Muscle of arm (tissue), 14 donors: ENCODE measurements around the gene BRS3. TPM values are rescaled to one million over a fixed set of nuclear protein-coding genes. Genes with fewer than 3 reads are reported as not detected.
"Not testable (repeated sequence)": the region's sequence is repeated elsewhere in the genome, so short reads cannot be mapped to it uniquely, and the experiment has no call there.

Experiments used
- DNase-seq: peaks from one replicate; pipeline ENCODE4 v3.0.0-alpha.2; 2013
- long read RNA-seq, 11 donors: transcript quantifications; one replicate each; lab custom pipeline, GENCODE V29; 2026
- polyA plus RNA-seq, 12 donors: library from polyadenylated mRNA; unstranded; fragments of 120-200 nt; gene quantifications; one replicate each; pipeline ENCODE4 v1.2.1, GENCODE V29; 2013; ENCODE audit not compliant: insufficient read length in 12 of 12

BRS3 gene
- under 1 TPM in 1 of 12 donors, not detected in 11; 0.06 TPM for polyA plus RNA-seq
- long read RNA-seq, donor 1: 0 reads
- long read RNA-seq, donor 2: 0 reads
- long read RNA-seq, donor 3: 0 reads
- long read RNA-seq, donor 4: 0 reads
- long read RNA-seq, donor 5: 0 reads
- long read RNA-seq, donor 6: 0 reads
- long read RNA-seq, donor 7: 0 reads
- long read RNA-seq, donor 8: 0 reads
- long read RNA-seq, donor 9: 0 reads
- long read RNA-seq, donor 10: 0 reads
- long read RNA-seq, donor 11: 0 reads

DNA sequence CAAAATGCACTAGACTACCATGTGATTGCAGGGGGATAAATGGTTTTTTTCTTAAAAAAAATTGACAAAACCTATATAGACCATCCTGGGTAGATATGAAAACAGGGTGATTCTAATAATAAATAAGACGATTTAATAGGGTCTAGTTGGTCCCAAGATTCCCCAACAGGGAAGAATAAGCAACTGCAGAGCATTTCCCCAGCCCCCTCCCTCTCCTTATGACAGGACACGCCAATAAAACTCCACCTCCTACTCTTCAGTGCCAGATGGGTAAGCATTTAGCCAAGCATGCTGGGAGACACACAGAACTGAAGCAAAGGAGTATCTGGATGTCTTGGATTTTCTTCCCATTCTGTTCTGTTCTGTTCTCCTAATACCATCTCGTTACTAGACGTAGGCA, at the start of gene BRS3:
Gene BRS3, plus strand, starts transcription at position 301 of the 400 bp plus-strand sequence. CDS start 168 bp downstream, outside the sequence.
- DNase-seq: no peak

- DNase-seq: no peak
Measured at GRCh38 chrX:136438192-136438591, 49.6 kb upstream of the BRS3 start.

GRCh38 chrX:136445674-136446073, 42.1 kb upstream of the BRS3 start:
- not testable (repeated sequence) for DNase-seq

GRCh38 chrX:136446208-136446607, 41.5 kb upstream of the BRS3 start:
- no peak for DNase-seq

DNA sequence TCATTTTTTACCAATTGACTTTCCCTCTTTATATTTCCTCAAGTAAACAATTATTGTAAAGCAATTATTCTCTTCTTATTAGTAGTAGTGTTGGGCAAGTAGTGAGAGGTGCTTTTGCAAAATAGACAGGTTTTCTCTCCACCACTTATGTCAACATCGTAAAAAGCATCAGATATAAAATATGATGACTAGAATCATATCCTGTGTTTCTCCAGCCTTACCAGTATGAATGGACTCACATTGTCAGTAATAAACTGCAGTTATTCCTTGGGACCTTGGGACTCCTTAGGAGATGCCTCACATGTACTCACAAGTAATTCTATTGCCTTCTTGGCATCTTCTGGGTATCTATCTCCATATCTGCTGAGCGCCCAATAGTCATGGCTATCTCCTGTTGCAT, 40.4 kb upstream of the BRS3 start:
- DNase-seq: no peak

GRCh38 chrX:136447968-136448367, 39.8 kb upstream of the BRS3 start:
- DNase-seq: no peak

DNA sequence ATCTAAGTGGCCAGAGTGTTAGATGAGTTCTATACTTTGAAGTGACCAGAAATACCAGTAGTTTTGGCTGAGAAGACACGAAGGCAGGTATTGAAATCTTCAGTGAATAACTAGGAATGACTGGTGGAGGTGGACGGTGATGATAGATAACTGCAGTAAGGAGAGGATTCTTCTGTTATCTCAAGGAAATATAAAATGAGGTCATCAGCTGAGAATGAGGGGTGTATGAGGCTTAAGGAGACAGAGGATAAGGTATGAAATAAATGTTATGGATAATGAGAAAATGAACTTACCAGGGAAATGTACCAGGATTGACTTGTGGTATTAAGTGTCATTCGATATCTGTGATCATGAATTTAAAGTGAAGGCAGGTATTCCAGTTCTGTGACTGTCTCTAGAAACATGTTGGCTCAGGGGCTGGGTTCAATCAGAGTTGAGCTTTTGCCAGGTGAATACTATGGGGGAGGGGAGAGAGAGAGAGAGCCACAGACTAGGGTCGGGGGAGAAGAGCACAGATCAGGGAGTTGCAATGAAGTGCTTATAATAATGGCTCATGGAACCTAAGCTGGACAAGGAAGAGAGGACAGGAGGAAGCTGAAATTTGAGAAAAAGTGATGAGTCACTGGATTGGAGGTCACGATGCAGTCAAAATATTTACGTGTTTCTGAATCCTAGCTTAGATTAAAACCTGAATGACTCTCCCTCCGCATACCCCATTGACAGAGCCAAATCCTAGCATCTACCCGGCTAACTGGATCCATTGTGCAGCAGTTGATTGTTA, 37.5 kb upstream of the BRS3 start:
- no peak for DNase-seq

- no peak for DNase-seq
Measured at GRCh38 chrX:136452614-136453013, 35.1 kb upstream of the BRS3 start.

- DNase-seq: no peak
Measured at GRCh38 chrX:136453114-136453513, 34.6 kb upstream of the BRS3 start.

GRCh38 chrX:136453771-136454170, 34.0 kb upstream of the BRS3 start:
- no peak for DNase-seq

GRCh38 chrX:136456133-136456532, 31.6 kb upstream of the BRS3 start:
- no peak for DNase-seq

- DNase-seq: no peak
Measured at GRCh38 chrX:136457303-136457917, 30.3 kb upstream of the BRS3 start.

DNA sequence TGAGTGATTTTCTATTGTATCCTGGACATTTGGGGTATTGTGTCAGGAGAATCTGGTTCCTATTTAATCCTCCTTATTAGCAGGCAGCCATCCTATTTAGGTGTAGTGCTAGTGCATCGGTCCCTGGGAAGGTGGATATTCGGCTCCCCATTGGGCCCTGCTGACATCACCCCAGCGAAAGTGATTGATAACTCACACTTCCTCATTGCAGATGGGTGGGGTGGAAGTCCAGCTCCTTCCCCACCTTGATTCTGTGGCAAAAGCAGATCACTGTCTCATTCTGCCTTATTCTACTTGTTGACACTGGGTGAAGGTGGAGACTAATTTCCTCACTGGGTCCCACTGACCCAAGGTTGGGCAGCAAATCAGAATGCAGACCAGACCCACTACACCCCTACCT, 23.2 kb upstream of the BRS3 start:
- no peak for DNase-seq

DNA sequence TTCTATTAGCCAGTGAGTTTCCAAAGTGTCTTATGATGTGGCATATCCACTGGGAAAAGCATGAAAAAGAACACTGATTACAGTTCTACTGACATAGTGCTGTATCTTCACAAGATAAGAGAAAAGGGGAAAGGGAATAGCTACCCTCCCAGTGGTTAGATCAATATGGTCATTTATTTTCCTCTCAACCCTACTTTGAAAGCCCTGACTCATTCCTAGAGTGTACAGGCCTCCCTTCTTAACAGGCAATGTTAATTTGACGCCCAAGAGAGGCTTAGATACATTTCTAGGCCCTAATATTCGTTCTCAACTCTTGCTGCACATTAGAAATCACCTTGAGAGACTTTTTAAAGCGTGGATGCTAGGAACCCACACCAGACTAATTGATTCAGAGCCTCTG, 20.4 kb upstream of the BRS3 start:
- DNase-seq: no peak

DNA sequence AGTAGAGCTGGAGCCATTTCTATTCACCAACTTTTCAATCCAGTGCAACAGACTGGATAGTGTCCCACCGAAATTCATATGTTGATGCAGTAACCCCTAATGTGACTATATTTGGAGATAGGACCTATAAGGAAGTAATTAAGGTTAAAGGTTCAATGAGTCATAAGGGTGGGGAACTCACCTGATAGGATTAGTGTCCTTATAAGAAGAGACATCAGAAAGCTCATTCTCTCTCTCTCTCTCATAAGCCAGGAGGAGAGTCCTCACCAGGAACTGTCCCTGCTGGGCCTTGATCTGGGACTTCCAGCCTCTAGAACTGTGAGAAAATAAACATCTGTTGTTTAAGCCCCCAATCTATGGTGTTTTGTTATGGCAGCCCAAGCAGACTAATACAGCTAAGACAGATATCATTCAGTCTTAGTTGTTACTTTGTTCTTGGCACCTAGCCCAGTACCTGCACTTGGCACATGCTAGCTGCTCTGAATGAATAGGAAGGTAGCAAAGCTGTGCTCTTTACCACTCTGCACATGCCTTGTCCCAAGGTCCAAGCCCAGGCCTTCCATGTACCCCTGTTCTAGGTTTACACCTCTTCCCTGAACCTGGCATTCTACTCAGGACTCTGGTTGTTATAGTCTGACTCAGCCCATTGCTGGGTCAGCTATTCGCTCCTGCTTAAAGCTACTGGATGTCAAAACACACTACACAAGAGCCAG, 19.2 kb upstream of the BRS3 start:
- DNase-seq: no peak

DNA sequence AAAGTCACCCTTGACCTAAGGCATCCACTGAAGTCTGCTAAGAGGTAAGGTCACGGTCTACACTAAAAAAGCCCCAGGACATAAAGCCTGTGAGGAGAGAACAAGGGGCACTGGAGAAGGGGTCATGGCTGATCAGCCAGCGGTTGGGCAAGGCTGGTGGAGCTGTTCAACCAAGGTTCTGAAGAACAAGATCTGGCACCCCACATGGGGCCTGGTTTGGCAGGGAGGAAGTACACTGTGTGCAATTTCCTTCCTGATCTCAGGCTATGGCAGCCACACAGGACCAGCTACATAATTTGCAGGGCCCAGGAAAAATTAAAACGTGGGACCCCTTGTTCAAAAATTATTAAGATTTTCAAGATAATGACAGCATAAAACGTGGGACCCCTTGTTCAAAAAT, 14.1 kb upstream of the BRS3 start:
- no peak for DNase-seq

DNA sequence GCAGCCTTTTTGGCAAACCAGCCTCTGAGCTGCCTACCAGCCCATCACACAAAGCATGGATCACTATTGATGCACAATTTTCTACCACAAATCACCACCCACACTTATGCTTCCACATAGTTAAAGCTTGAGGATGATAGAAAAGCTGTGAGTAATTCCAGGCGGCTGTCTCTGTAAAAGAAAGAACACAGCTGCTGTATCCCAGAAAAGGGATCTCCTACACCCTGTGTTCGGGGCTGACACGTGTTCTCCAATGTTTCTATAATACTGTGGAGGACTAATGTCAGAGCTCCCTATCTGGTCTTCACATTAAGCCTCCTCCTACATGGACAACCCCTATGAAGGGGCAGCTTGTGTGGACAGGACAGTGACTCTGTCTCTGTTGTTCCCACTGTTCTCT, 12.5 kb upstream of the BRS3 start:
- no peak for DNase-seq

- no peak for DNase-seq
Measured at GRCh38 chrX:136476501-136476900, 11.2 kb upstream of the BRS3 start.

DNA sequence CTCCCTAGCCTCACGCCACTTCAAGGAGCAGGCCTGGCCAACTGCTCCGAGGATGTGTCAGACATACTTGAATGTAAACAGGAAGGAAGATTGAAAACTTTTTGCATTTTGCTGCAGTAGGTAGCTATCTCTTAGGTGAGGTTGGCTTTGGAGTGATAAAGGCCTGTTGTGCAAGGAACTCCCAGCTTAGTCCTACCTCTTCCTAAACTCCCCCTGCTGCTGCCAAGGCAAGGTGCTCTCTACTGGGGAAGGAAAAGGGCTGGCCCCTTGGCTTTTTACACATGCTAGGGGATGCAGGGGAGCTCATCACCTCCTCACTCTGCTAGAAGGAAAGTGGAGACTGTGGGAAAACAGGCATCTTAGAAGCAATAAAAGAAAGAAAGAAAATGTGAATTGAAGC, 10.7 kb upstream of the BRS3 start:
- no peak for DNase-seq

DNA sequence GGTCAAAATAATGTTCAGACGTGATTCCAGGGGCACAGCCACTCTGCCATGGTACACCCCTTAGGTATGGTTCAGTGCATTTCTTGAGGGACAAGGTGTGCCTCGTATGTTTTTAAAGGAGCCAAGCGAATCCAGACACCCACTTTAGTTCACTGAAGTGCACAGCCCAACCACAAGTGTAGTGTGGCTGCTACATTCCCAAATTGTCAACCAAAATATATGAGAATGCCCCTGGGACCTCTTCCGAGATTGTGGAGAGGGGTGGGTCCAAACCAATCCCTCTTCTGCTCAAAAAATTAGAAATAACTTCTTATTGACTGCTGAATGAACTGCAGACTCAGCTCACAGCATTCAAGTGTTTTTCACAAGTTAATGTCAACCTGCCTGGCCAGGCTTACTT, 7.4 kb upstream of the BRS3 start:
- DNase-seq: no peak

GRCh38 chrX:136488706-136489105, 959 bp downstream of the BRS3 start:
- no peak for DNase-seq

DNA sequence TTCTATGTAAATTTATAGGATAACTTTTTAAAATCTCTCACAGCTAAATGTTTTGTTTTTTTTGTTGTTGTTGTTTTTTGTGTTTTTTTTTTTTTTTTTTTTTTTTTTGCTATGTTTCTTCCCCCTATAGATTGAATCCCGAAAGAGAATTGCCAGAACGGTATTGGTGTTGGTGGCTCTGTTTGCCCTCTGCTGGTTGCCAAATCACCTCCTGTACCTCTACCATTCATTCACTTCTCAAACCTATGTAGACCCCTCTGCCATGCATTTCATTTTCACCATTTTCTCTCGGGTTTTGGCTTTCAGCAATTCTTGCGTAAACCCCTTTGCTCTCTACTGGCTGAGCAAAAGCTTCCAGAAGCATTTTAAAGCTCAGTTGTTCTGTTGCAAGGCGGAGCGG, 4.1 kb downstream of the BRS3 start:
- DNase-seq: no peak

- DNase-seq: no peak
Measured at GRCh38 chrX:136493011-136493410, 5.3 kb downstream of the BRS3 start.
